ENCODE measurements around the gene MED13. TPM values are rescaled to one million over a fixed set of nuclear protein-coding genes. Genes with fewer than 3 reads are reported as not detected.
"Not testable (repeated sequence)": the region's sequence is repeated elsewhere in the genome, so short reads cannot be mapped to it uniquely, and the experiment has no call there.

Gene MED13
- total RNA-seq, 2 donors from 2014 or later, result 37.4 to 41.5 TPM

DNA sequence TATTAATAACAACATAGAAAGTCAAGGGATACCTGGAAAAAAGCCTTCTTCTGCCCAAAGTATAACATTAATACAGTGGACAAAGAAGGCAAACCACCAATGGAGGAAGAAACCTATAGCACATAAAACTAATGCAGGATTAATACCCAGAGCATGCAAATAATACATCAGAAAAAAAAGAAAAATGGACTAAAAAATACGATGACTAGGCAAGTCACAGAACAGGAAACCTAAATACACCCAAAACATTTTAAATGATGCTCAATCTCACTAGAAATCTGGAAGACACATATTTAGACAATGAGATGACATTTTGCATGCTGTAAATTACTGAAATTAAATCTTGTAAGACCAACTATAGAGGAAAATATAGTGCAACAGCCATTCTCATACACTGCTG lies 55.9 kb downstream of the MED13 start:
- no peak for ATAC-seq
- intact Hi-C loops (cut with DNase I), result no loop called here
- no peak overlapping the region for H3K4me3 ChIP-seq
- no peaks in the 10 kb centered on the region for H3K4me1 ChIP-seq
- peaks cover 9 to 13% of the 10 kb centered on the region in 2 donors for H3K36me3 ChIP-seq (replicated peaks in 1 of 2; ENCODE audit: insufficient read depth in 1 of 2, low read depth in 2 of 2)
- H3K27me3 ChIP-seq, result no peaks in the 10 kb centered on the region
- TF ChIP-seq, protein P1, sequence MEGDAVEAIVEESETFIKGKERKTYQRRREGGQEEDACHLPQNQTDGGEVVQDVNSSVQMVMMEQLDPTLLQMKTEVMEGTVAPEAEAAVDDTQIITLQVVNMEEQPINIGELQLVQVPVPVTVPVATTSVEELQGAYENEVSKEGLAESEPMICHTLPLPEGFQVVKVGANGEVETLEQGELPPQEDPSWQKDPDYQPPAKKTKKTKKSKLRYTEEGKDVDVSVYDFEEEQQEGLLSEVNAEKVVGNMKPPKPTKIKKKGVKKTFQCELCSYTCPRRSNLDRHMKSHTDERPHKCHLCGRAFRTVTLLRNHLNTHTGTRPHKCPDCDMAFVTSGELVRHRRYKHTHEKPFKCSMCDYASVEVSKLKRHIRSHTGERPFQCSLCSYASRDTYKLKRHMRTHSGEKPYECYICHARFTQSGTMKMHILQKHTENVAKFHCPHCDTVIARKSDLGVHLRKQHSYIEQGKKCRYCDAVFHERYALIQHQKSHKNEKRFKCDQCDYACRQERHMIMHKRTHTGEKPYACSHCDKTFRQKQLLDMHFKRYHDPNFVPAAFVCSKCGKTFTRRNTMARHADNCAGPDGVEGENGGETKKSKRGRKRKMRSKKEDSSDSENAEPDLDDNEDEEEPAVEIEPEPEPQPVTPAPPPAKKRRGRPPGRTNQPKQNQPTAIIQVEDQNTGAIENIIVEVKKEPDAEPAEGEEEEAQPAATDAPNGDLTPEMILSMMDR (IDR thresholded peaks at IDR 0.05), result no peak
- DNase-seq, result no peak
- H3K9me3 ChIP-seq, result no peaks in the 10 kb centered on the region
- H3K27ac ChIP-seq, result no peak overlapping the region
- 72 to 75% methylated on average over 1 of the region's 1 CpG for WGBS, 2 donors

DNA sequence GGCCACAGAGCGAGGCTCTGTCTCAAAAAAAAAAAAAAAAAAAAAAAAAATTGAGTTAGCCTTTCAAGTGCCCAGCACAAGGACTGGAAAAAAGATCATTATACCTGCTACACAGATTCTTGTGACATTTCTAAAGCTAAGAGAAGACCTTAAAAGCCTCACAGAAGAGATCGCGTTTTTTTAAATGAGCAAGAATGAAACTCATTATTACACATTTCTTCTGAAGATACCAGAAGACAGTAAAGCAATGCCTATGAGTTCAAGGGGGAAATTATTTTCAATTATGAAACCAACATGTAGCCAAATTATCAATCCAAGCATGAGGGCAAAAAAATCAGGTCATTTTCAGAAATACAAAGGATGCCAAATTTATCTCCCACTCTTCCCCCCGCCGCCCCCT lies 56.8 kb downstream of the MED13 start:
- DNase-seq (no peak), ATAC-seq (no peak)
- intact Hi-C loops (cut with DNase I), result no loop called here
- WGBS, 2 donors, result 87 to 97% methylated on average over 5 of the region's 5 CpGs
- Histone ChIP-seq H3K36me3 (replicated peaks in 1 of 2; ENCODE audit: insufficient read depth in 1 of 2, low read depth in 2 of 2) (peaks cover 9 to 10% of the 10 kb centered on the region in 2 donors), H3K27ac (no peak overlapping the region), H3K9me3 (no peaks in the 10 kb centered on the region), H3K4me1 (peaks cover 2% of the 10 kb centered on the region), H3K4me3 (no peak overlapping the region), H3K27me3 (no peaks in the 10 kb centered on the region)
- no peak for TF ChIP-seq POLR2A (IDR thresholded peaks at IDR 0.05)
- TF ChIP-seq, protein P1 (IDR thresholded peaks at IDR 0.05), result no peak

DNA sequence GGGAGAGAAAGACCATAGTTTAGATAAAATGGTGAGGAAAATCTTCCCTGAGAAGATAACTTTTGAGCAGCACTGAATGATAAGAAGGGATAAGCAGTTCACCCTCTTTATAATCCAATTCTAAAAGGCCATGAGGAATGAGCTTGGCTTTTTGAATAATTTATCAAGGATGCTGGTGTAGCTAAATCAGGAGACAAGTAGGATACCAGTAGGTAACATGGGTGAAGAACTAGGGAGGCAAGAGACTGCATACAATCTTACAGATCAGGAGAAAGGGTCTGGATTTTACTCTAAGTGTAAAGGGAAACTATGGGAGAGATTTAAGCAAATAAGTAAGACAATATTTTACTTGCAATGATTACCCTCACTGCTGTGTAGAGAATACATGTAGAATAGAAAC lies 60.7 kb downstream of the MED13 start:
- ATAC-seq, result no peak
- intact Hi-C loops (cut with DNase I), result no loop called here
- H3K27ac ChIP-seq, result no peak overlapping the region
- H3K36me3 ChIP-seq (replicated peaks in 1 of 2; ENCODE audit: insufficient read depth in 1 of 2, low read depth in 2 of 2), result no peaks in the 10 kb centered on the region
- peaks cover 9% of the 10 kb centered on the region for H3K4me1 ChIP-seq
- no peaks in the 10 kb centered on the region for H3K9me3 ChIP-seq
- no peaks in the 10 kb centered on the region for H3K27me3 ChIP-seq
- no peak for DNase-seq
- no peak for TF ChIP-seq POLR2A (IDR thresholded peaks at IDR 0.05)
- TF ChIP-seq, protein P1 (IDR thresholded peaks at IDR 0.05), result no peak
- H3K4me3 ChIP-seq, result no peak overlapping the region

DNA sequence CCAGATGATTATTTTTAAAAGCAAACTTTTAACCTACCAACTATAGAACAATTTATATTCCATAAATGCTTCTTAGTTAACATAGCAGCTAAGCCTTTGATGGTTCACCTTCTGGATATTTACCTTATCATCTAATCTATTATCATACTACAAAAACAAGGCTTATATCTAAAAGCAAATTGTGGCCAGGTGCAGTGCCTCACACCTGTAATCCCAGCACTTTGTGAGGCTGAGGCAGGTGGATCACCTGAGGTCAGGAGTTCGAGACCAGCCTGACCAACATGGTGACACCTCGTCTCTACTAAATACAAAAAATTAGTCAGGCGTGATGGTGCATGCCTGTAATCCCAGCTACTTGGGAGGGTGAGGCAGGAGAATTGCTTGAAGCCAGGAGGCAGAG lies 61.9 kb downstream of the MED13 start:
- H3K27ac ChIP-seq; DNase-seq; H3K27me3 ChIP-seq; H3K9me3 ChIP-seq; H3K36me3 ChIP-seq (replicated peaks in 1 of 2; ENCODE audit: insufficient read depth in 1 of 2, low read depth in 2 of 2); H3K4me3 ChIP-seq; ATAC-seq; intact Hi-C loops (cut with DNase I): not testable (repeated sequence)
- H3K4me1 ChIP-seq, result peaks cover 21% of the 10 kb centered on the region
- WGBS, 2 donors, result 73 to 89% methylated on average over 3 of the region's 3 CpGs

DNA sequence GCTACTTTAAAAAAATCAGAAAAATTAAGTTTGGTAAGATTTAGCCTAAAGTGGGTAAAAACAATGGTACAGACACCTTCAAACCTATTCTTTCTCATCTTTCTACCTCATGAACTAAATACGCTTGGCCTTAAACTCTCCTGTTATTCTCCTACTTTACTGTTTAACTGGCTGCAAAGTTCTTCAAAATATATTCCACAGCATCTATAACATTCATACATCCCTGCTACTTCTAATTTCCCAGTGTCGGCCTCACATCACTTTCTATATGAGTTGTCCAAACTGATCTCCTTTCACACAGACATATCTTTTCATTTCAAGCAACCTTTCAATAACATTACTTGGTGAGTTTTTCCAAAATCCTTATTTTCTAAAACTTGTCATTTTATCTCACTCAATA lies 64.0 kb downstream of the MED13 start:
- TF ChIP-seq, protein P1 (IDR thresholded peaks at IDR 0.05), result no peak
- no peak for TF ChIP-seq POLR2A (IDR thresholded peaks at IDR 0.05)
- ATAC-seq, result no peak
- no peaks in the 10 kb centered on the region for H3K36me3 ChIP-seq (replicated peaks in 1 of 2; ENCODE audit: insufficient read depth in 1 of 2, low read depth in 2 of 2)

More for the DNA sequence above, 64.0 kb downstream of the MED13 start:
- Histone ChIP-seq H3K4me3 (no peak overlapping the region), H3K27ac (no peak overlapping the region), H3K27me3 (no peaks in the 10 kb centered on the region), H3K4me1 (peaks cover 27% of the 10 kb centered on the region), H3K9me3 (no peaks in the 10 kb centered on the region)
- intact Hi-C loops (cut with DNase I), result no loop called here
- no peak for DNase-seq
- 94 to 98% methylated on average over 2 of the region's 2 CpGs for whole genome bisulfite sequencing, 2 donors
